K562 (cell line): ENCODE results near the gene PPM1N. TPM values are rescaled to one million over a fixed set of nuclear protein-coding genes. Genes with fewer than 3 reads are reported as not detected.

Experiments used
- ATAC-seq: fragments of 200-7000 bp; cut with Tn5 transposase; 3 replicates; pipeline ENCODE4 v1.9.1; 2020; ENCODE audit warnings: moderate library complexity
- BruUV-seq: library from RNA; stranded (reverse); fragments of 400-500 nt; replicated peaks from 2 replicates; lab custom pipeline; 2021; lab: Mats Ljungman, UMichigan
- CTCF ChIA-PET: fragments of 300-600 bp; formaldehyde crosslinking; extraction: SDS; loops from one replicate; lab custom pipeline; 2021; ENCODE audit warnings: low intra/inter-chr PET ratio; lab: Yijun Ruan, JAX
- POLR2A ChIA-PET: fragments of 300-600, 350-650 bp; sonication (Branson Sonifier 250); formaldehyde crosslinking; extraction: SDS; loops from one replicate; lab custom pipeline; 2021; ENCODE audit warnings: antibody characterized with exemption, inconsistent platforms; lab: Yijun Ruan, JAX
- DNase-seq, 4 experiments: peaks; one replicate each; pipeline versions ENCODE4 v3.0.0 to v3.0.0-alpha.2; 2011 to 2018; ENCODE audit warnings: low spot score in 3 of 4, mixed read lengths in 3 of 4; ENCODE audit errors: extremely low read depth in 1 of 4
- FAIRE-seq: peaks from 2 replicates; lab custom pipeline; 2011; peaks lifted over from hg19 to GRCh38; lab: Jason Lieb, UNC
- H2AFZ ChIP-seq: 2 replicates; pipeline ENCODE4 v1.6.0; 2011; ENCODE audit warnings: low read depth, low read length, control low read depth, inconsistent platforms
- H3K27ac ChIP-seq: fragments of 200-600 bp; 3 replicates; pipeline ENCODE4 v1.8.0; 2011; ENCODE audit warnings: low read depth, mild to moderate bottlenecking, control low read depth, inconsistent platforms, low read length, moderate library complexity, mixed read lengths; ENCODE audit errors: extremely low read depth
- H3K27me3 ChIP-seq, 2 experiments: fragments of 300-600 bp in 1 of 2; 2 replicates in 1 of 2; 3 replicates in 1 of 2; pipeline versions ENCODE4 v1.6.0 to v1.8.0; 2011; ENCODE audit warnings: inconsistent platforms in 2 of 2, low read length in 2 of 2, mild to moderate bottlenecking in 1 of 2, mixed read lengths in 1 of 2, moderate library complexity in 1 of 2; ENCODE audit not compliant: control insufficient read depth in 2 of 2, insufficient read depth in 2 of 2
- H3K36me3 ChIP-seq: fragments of 300-600 bp; 3 replicates; pipeline ENCODE4 v1.8.0; 2011; ENCODE audit warnings: mild to moderate bottlenecking, low read length, inconsistent platforms; ENCODE audit not compliant: control insufficient read depth, insufficient read depth
- H3K4me1 ChIP-seq, 2 experiments: fragments of 200-600 bp in 1 of 2; replicated peaks in 1 of 2; 2 replicates in 1 of 2; 3 replicates in 1 of 2; pipeline versions ENCODE4 v1.5.1 to v1.8.0; 2011; ENCODE audit warnings: inconsistent platforms in 2 of 2, low read length in 2 of 2, mild to moderate bottlenecking in 1 of 2, mixed read lengths in 1 of 2, moderate library complexity in 1 of 2; ENCODE audit not compliant: control insufficient read depth in 2 of 2, insufficient read depth in 2 of 2
- H3K4me2 ChIP-seq: 2 replicates; pipeline ENCODE4 v1.6.1; 2011; ENCODE audit warnings: low read length, control low read depth, inconsistent platforms, mixed read lengths; ENCODE audit not compliant: insufficient read depth
- H3K4me3 ChIP-seq: fragments of 200-600 bp; sonication (generic), shearing (Covaris generic); 2 replicates; pipeline ENCODE4 v1.5.1; 2016; ENCODE audit warnings: control low read depth, inconsistent platforms
- H3K79me2 ChIP-seq: fragments of 200-600 bp; 3 replicates; pipeline ENCODE4 v1.8.0; 2011; ENCODE audit warnings: low read length, inconsistent platforms; ENCODE audit not compliant: control insufficient read depth, insufficient read depth
- H3K9ac ChIP-seq, 2 experiments: 2 replicates each; pipeline versions ENCODE4 v1.6.0 to v1.6.1; 2011; ENCODE audit warnings: low read depth in 2 of 2, low read length in 2 of 2, control low read depth in 1 of 2, inconsistent platforms in 1 of 2, mild to moderate bottlenecking in 1 of 2, mixed read lengths in 1 of 2; ENCODE audit not compliant: insufficient read depth in 1 of 2
- H3K9me1 ChIP-seq: one replicate; pipeline ENCODE4 v1.6.0; 2011; ENCODE audit warnings: inconsistent platforms, mild to moderate bottlenecking, low read length, moderate library complexity; ENCODE audit not compliant: control insufficient read depth, insufficient read depth
- H3K9me3 ChIP-seq: replicated peaks from 2 replicates; pipeline ENCODE4 v1.5.1; 2011; ENCODE audit warnings: low read depth, low read length, inconsistent platforms; ENCODE audit not compliant: control insufficient read depth, insufficient read depth
- H4K20me1 ChIP-seq: replicated peaks from 2 replicates; pipeline ENCODE4 v1.6.1; 2011; ENCODE audit warnings: low read length, inconsistent platforms, mixed read lengths; ENCODE audit not compliant: control insufficient read depth, insufficient read depth
- PCBP1 ChIP-seq: fragments of 200-400 bp; formaldehyde crosslinking; IDR thresholded peaks from 2 replicates; pipeline ENCODE4 v1.6.1; 2018; ENCODE audit warnings: mild to moderate bottlenecking, low read depth, low read length; ENCODE audit not compliant: poor library complexity, severe bottlenecking
- PRPF4 ChIP-seq: fragments of 200-400 bp; formaldehyde crosslinking; IDR thresholded peaks from one replicate; pipeline ENCODE4 v1.6.1; 2017; ENCODE audit warnings: low read length, low read depth, mild to moderate bottlenecking; ENCODE audit not compliant: insufficient read depth, poor library complexity, severe bottlenecking
- RBFOX2 ChIP-seq: fragments of 200-400 bp; formaldehyde crosslinking; IDR thresholded peaks from 2 replicates; pipeline ENCODE4 v1.6.1; 2017; ENCODE audit warnings: low read depth, mild to moderate bottlenecking, low read length, moderate library complexity
- TEAD1 ChIP-seq, 2 experiments: fragments of 450-650 bp in 1 of 2; sonication (generic) in 1 of 2; formaldehyde crosslinking; IDR thresholded peaks; 2 replicates each; pipeline versions ENCODE4 v1.4.0 to v1.8.0; 2020 to 2022; ENCODE audit warnings: mild to moderate bottlenecking in 2 of 2, missing genetic modification reagents in 1 of 2
- WGBS: fragments of 100-300 bp; shearing (Covaris generic); methylation state at CpG from one replicate; pipeline ENCODE4 v1.1.6; 2016; ENCODE audit warnings: low coverage, mixed read lengths; ENCODE audit not compliant: insufficient coverage; ENCODE audit errors: missing lambda C conversion rate; 5-methylcytosine and 5-hydroxymethylcytosine counted together
- in situ Hi-C: fragments of 300-500 bp; cut with MboI; formaldehyde crosslinking; loops from 4 replicates; pipeline ENCODE4 v1.15.0; 2018; ENCODE audit warnings: inconsistent platforms, mixed read lengths
- intact Hi-C: fragments of 100-400 bp; cut with micrococcal nuclease; formaldehyde crosslinking; loops from 2 replicates; pipeline ENCODE4 v1.14.2; 2022
- polyA plus RNA-seq, 8 experiments: library from polyadenylated mRNA; depleted of rRNA in 4 of 8; stranded (reverse) in 5 of 8; unstranded in 3 of 8; fragments of >200 nt; fragmentation: Nextera tagmentation in 2 of 8; fragmentation: Illumina TruSeq in 1 of 8; extraction: Ambion mirVana in 2 of 8; extraction: Trizol in 1 of 8; gene quantifications; 2 replicates each; pipeline versions ENCODE4 v1.2.1 to v1.2.3, GENCODE V29; 2011 to 2014; ENCODE audit warnings: inconsistent platforms in 1 of 8, missing spikeins in 1 of 8
- total RNA-seq, 7 experiments: library from RNA; depleted of rRNA in 6 of 7; stranded (reverse); fragments of >200 nt in 6 of 7; fragmentation: Illumina TruSeq in 2 of 7; extraction: Trizol in 2 of 7; gene quantifications; 2 replicates each; pipeline versions ENCODE4 v1.2.1 to v1.2.3, GENCODE V29; 2011 to 2021; ENCODE audit warnings: low replicate concordance in 1 of 7

The PPM1N gene
- total and polyA plus RNA-seq, 9 of the 15 experiments (the other 6 are each of a cell fraction or from before 2014, with no cell fraction given) = 4.5 to 15.6 (median 8.7) TPM

- ATAC-seq = no peak
- no peak for DNase-seq
- no peak for TF ChIP-seq PRPF4
- peak; percentile 35 for TF ChIP-seq PCBP1
- TF ChIP-seq TEAD1 (CRISPR knock-in tag; IDR thresholded peaks at IDR 0.05) = 0 out of 4 replicates have a peak, but pooled peaks of 1 of the 2 experiments have one; percentile 22
- TF ChIP-seq RBFOX2 = 0 out of 2 replicates have a peak, but pooled peaks have one; percentile 1
- no peaks in the 10 kb centered on the region for H4K20me1 ChIP-seq
- 90% methylated on average over 11 of the region's 15 CpGs for WGBS
- H3K9me3 ChIP-seq = no peaks in the 10 kb centered on the region
- no peaks in the 10 kb centered on the region for H3K27me3 ChIP-seq
- H3K9ac ChIP-seq = peak overlapping the region in 1 of 2 experiments; percentile 97; a peak in 2 of 4 replicates
- no peaks in the 10 kb centered on the region for H3K36me3 ChIP-seq
- no peak for FAIRE-seq
- intact Hi-C loops = no loop called here
- in situ Hi-C loops = no loop called here
- ChIA-PET POLR2A (interaction anchor here (1.0 to 1.4 kb wide), 3 partner anchors 31 to 162 kb away, joined by 3 to 4 read pairs (median 4); no protein-coding TSS in a partner anchor), CTCF (no interaction called here)
- no peak overlapping the region; the same call in 2 of the 3 replicates for H3K27ac ChIP-seq
- peaks cover 16 to 47% of the 10 kb centered on the region in 2 experiments; a peak in 4 of 5 replicates for H3K4me1 ChIP-seq
- H3K9me1 ChIP-seq = no peaks in the 10 kb centered on the region
- no peak overlapping the region for H3K4me2 ChIP-seq
- H3K79me2 ChIP-seq = no peaks in the 10 kb centered on the region
- no peak overlapping the region for H3K4me3 ChIP-seq
- no peak overlapping the region; the same call in 1 of the 2 replicates for H2AFZ ChIP-seq
- BruUV-seq = no TSS peak
Observed at GRCh38 chr19:45470762-45471081, 27.5 kb upstream of the PPM1N start.
